Sigmoid colon (tissue), 4 donors: ENCODE results near the gene DYNLL2.
"Not testable (repeated sequence)": the region's sequence is repeated elsewhere in the genome, so short reads cannot be mapped to it uniquely, and the experiment has no call there.

ENCODE experiments used
- EP300 ChIP-seq, 4 donors: sonication (generic); formaldehyde crosslinking; IDR thresholded peaks; one replicate each; pipeline ENCODE4 v1.6.1; 2017; ENCODE audit warnings: antibody characterized with exemption in 4 of 4
- POLR2A ChIP-seq, 2 donors: fragments of 450-650 bp; IDR thresholded peaks; one replicate each; pipeline ENCODE4 v1.6.1; 2016; ENCODE audit warnings: antibody characterized with exemption in 2 of 2, mild to moderate bottlenecking in 2 of 2, moderate library complexity in 2 of 2
- POLR2AphosphoS5 ChIP-seq, 4 donors: sonication (generic); formaldehyde crosslinking; IDR thresholded peaks; one replicate each; pipeline ENCODE4 v1.6.1; 2017; ENCODE audit warnings: antibody characterized with exemption in 4 of 4
- TF ChIP-seq, protein P1 (sequence below), 4 experiments: fragments of 450-650 bp in 3 of 4; fragments of 200-600 bp in 1 of 4; IDR thresholded peaks; one replicate each; pipeline ENCODE4 v1.5.1; 2016 to 2019; ENCODE audit warnings: antibody characterized with exemption in 4 of 4, mild to moderate bottlenecking in 3 of 4, moderate library complexity in 2 of 4

DNA sequence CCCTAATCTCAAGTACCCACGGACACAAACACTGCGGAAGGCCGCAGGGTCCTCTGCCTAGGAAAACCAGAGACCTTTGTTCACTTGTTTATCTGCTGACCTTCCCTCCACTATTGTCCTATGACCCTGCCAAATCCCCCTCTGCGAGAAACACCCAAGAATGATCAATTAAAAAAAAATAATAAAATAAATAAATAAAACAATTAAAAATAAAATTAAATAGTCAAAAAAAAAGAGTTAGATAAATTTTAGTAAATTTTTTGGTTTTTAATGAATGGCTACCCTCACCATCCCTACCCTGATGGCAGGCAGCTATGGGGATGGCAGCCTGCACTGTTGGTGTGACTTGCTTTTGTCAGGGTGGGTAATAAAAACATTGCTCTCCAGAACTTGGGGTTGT is 60.1 kb downstream of the DYNLL2 start:
- not testable (repeated sequence) for TF ChIP-seq POLR2AphosphoS5, EP300, POLR2A (IDR thresholded peaks at IDR 0.05)
- TF ChIP-seq, protein P1, sequence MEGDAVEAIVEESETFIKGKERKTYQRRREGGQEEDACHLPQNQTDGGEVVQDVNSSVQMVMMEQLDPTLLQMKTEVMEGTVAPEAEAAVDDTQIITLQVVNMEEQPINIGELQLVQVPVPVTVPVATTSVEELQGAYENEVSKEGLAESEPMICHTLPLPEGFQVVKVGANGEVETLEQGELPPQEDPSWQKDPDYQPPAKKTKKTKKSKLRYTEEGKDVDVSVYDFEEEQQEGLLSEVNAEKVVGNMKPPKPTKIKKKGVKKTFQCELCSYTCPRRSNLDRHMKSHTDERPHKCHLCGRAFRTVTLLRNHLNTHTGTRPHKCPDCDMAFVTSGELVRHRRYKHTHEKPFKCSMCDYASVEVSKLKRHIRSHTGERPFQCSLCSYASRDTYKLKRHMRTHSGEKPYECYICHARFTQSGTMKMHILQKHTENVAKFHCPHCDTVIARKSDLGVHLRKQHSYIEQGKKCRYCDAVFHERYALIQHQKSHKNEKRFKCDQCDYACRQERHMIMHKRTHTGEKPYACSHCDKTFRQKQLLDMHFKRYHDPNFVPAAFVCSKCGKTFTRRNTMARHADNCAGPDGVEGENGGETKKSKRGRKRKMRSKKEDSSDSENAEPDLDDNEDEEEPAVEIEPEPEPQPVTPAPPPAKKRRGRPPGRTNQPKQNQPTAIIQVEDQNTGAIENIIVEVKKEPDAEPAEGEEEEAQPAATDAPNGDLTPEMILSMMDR (IDR thresholded peaks at IDR 0.05) = not testable (repeated sequence)
